ENCODE results near the gene KCNJ16. TPM values are rescaled to one million over a fixed set of nuclear protein-coding genes. Genes with fewer than 3 reads are reported as not detected.
A peak's percentile ranks its signal among the peaks of the same experiment; 100 is the strongest.

The KCNJ16 gene
- total and polyA plus RNA-seq, 2 donors (not counting 1 experiment from before 2014, with no cell fraction given), result not detected

DNA sequence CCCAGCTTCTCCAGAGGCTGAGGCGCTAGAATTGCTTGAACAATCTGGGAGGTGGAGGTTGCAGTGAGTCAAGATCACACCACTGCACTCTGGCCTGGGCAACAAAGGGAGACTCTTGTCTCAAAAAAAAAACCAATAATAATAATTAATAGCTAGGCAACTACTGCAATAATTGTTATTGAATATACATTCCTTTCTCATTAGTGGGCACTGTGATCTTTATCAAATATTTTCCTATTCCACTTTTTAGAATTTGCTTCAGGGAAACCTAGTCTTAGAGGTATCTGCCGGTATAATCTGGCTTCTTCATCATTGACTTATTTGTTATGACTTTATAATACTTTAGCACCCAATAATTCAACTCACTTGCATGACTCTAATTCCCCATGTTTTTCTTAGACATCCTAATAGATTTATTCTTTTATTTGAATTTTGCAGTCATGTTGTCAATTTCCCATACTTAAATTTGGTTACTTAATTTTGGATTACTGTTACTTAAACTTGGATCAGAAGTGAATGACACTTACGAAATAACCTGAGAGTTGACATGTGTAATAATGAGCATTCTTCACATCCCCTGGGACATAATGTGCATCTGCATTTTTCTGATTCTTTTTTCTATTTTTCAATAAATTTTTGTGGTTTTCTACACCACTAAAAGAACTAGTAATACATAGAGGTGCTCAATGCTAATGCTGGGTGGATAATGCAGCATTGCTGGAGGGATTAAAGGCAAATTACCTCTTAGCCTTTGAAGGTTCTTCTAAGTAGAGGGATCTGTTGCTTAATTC, 25.0 kb upstream of the KCNJ16 start:
- Histone ChIP-seq H2AFZ (ENCODE audit: low read length) (no peak overlapping the region), H3K27me3 (ENCODE audit: control insufficient read depth, insufficient read depth, low read length) (no peaks in the 10 kb centered on the region), H3K4me3 (replicated peaks in 1 of 4; ENCODE audit: control extremely low read depth in 1 of 4, insufficient read depth in 1 of 4, low read depth in 3 of 4, low read length in 4 of 4) (no peak overlapping the region), H3K36me3 (ENCODE audit: control insufficient read depth, insufficient read depth, low read length) (no peaks in the 10 kb centered on the region), H3K79me2 (ENCODE audit: control insufficient read depth, insufficient read depth, low read length) (no peaks in the 10 kb centered on the region), H3K4me2 (ENCODE audit: extremely low read depth, insufficient read depth, low read length) (no peak overlapping the region), H3K9me3 (ENCODE audit: control insufficient read depth, insufficient read depth, low read depth, low read length) (no peaks in the 10 kb centered on the region), H3K4me1 (ENCODE audit: control insufficient read depth, extremely low read depth, insufficient read depth, low read length) (no peaks in the 10 kb centered on the region), H4K20me1 (ENCODE audit: control insufficient read depth, extremely low read depth, insufficient read depth, low read length) (no peaks in the 10 kb centered on the region), H3K27ac (ENCODE audit: insufficient read depth, low read length) (no peak overlapping the region), H3K9ac (ENCODE audit: insufficient read depth, low read length) (no peak overlapping the region)
- DNase-seq (ENCODE audit: low read depth in 2 of 2), result peak in 1 of 2 donors; percentile 48
- no peak for TF ChIP-seq EZH2 (IDR thresholded peaks at IDR 0.05; ENCODE audit: low read length, missing control alignments)
- TF ChIP-seq, protein P1, sequence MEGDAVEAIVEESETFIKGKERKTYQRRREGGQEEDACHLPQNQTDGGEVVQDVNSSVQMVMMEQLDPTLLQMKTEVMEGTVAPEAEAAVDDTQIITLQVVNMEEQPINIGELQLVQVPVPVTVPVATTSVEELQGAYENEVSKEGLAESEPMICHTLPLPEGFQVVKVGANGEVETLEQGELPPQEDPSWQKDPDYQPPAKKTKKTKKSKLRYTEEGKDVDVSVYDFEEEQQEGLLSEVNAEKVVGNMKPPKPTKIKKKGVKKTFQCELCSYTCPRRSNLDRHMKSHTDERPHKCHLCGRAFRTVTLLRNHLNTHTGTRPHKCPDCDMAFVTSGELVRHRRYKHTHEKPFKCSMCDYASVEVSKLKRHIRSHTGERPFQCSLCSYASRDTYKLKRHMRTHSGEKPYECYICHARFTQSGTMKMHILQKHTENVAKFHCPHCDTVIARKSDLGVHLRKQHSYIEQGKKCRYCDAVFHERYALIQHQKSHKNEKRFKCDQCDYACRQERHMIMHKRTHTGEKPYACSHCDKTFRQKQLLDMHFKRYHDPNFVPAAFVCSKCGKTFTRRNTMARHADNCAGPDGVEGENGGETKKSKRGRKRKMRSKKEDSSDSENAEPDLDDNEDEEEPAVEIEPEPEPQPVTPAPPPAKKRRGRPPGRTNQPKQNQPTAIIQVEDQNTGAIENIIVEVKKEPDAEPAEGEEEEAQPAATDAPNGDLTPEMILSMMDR (conservative IDR thresholded peaks at IDR 0.05 in 1 of 2, IDR thresholded peaks at IDR 0.05 in 1 of 2; ENCODE audit: low read depth in 1 of 2, low read length in 2 of 2), result no peak

DNA sequence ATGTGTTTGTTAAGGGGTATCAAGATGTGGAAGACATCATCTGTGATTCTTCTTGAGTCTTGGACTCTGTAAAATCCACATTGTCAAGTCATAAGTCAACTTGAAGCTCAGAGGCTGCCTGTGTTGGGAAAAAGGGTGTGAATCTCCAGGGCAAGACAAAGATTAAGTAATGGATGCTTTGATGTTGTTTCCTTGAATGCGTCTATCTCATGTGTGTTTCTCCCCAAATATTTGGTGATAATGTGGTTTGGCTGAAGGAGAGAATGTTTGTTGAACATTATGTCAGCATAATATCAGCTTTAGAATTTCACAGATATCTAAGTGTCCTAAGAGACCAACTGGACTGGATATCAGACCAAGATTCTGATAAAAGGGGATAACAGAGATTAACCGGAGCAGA, 24.1 kb upstream of the KCNJ16 start:
- DNase-seq (ENCODE audit: low read depth in 2 of 2), result peak in 1 of 2 donors; percentile 76
- no peaks in the 10 kb centered on the region for H3K36me3 ChIP-seq (ENCODE audit: control insufficient read depth, insufficient read depth, low read length)

More for the DNA sequence above, 24.1 kb upstream of the KCNJ16 start:
- Histone ChIP-seq H3K9me3 (ENCODE audit: control insufficient read depth, insufficient read depth, low read depth, low read length) (no peaks in the 10 kb centered on the region), H3K27me3 (ENCODE audit: control insufficient read depth, insufficient read depth, low read length) (no peaks in the 10 kb centered on the region), H3K27ac (ENCODE audit: insufficient read depth, low read length) (no peak overlapping the region), H3K79me2 (ENCODE audit: control insufficient read depth, insufficient read depth, low read length) (no peaks in the 10 kb centered on the region), H3K4me1 (ENCODE audit: control insufficient read depth, extremely low read depth, insufficient read depth, low read length) (no peaks in the 10 kb centered on the region), H3K4me2 (ENCODE audit: extremely low read depth, insufficient read depth, low read length) (no peak overlapping the region), H3K4me3 (replicated peaks in 1 of 4; ENCODE audit: control extremely low read depth in 1 of 4, insufficient read depth in 1 of 4, low read depth in 3 of 4, low read length in 4 of 4) (no peak overlapping the region), H4K20me1 (ENCODE audit: control insufficient read depth, extremely low read depth, insufficient read depth, low read length) (no peaks in the 10 kb centered on the region), H2AFZ (ENCODE audit: low read length) (no peak overlapping the region), H3K9ac (ENCODE audit: insufficient read depth, low read length) (no peak overlapping the region)
- TF ChIP-seq EZH2 (IDR thresholded peaks at IDR 0.05; ENCODE audit: low read length, missing control alignments), result no peak
- TF ChIP-seq, protein P1 (conservative IDR thresholded peaks at IDR 0.05 in 1 of 2, IDR thresholded peaks at IDR 0.05 in 1 of 2; ENCODE audit: low read depth in 1 of 2, low read length in 2 of 2), result no peak
